ENCODE measurements around the gene TYROBP.
"Not testable (repeated sequence)": the region's sequence is repeated elsewhere in the genome, so short reads cannot be mapped to it uniquely, and the experiment has no call there.

Gene TYROBP

DNA sequence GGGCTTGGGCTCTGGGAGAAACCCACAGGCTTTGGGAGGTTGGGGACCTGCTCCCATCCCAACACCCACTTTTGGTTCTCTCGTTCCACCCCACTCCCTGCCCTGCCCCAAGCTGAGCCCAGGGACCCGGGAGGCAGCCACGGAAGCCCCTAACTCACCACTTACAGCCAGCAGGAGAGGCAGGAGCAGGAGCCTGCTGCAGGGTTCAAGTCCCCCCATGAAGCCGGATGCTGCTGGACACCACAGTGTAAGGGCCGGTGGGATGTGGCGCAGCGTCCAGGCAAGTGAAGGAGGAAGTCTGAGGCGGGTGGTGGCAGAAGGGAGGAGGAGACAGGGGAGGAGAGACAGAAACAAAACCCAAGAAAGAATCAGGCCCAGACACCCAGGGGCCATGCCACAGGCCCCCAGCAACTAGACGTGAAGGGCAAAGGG, at the start of gene TYROBP:
Gene TYROBP, minus strand, starts transcription at position 286 of the 432 bp plus-strand sequence. Its CDS starts 67 bp downstream, at position 219.
- H3K4me3 ChIP-seq (replicated peaks in 1 of 2; ENCODE audit: low read depth in 2 of 2, low read length in 2 of 2): no peak within 1 kb of the TSS
- no peak for DNase-seq (ENCODE audit: low read depth in 2 of 2)
- TF ChIP-seq, protein P1, sequence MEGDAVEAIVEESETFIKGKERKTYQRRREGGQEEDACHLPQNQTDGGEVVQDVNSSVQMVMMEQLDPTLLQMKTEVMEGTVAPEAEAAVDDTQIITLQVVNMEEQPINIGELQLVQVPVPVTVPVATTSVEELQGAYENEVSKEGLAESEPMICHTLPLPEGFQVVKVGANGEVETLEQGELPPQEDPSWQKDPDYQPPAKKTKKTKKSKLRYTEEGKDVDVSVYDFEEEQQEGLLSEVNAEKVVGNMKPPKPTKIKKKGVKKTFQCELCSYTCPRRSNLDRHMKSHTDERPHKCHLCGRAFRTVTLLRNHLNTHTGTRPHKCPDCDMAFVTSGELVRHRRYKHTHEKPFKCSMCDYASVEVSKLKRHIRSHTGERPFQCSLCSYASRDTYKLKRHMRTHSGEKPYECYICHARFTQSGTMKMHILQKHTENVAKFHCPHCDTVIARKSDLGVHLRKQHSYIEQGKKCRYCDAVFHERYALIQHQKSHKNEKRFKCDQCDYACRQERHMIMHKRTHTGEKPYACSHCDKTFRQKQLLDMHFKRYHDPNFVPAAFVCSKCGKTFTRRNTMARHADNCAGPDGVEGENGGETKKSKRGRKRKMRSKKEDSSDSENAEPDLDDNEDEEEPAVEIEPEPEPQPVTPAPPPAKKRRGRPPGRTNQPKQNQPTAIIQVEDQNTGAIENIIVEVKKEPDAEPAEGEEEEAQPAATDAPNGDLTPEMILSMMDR (IDR thresholded peaks at IDR 0.05; ENCODE audit: low read depth, low read length): no peak

DNA sequence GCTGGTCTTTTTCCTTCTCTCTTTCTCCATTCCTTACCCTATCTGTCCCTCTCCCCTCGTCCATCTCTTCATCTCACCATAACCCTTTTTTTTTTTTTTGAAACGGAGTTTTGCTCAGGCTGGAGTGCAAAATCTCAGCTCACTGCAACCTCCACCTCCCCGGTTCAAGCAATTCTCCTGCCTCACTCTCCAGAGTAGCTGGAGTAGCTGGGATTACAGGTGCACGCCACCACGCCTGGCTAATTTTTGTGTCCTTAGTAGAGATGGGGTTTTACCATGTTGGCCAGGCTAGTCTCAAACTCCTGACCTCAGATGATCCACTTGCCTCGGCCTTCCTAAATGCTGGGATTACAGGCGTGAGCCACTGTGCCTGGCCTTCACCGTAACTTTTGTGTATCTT, 49.3 kb upstream of the TYROBP start:
- DNase-seq (ENCODE audit: low read depth in 2 of 2); H3K4me3 ChIP-seq (replicated peaks in 1 of 2; ENCODE audit: low read depth in 2 of 2, low read length in 2 of 2): not testable (repeated sequence)

DNA sequence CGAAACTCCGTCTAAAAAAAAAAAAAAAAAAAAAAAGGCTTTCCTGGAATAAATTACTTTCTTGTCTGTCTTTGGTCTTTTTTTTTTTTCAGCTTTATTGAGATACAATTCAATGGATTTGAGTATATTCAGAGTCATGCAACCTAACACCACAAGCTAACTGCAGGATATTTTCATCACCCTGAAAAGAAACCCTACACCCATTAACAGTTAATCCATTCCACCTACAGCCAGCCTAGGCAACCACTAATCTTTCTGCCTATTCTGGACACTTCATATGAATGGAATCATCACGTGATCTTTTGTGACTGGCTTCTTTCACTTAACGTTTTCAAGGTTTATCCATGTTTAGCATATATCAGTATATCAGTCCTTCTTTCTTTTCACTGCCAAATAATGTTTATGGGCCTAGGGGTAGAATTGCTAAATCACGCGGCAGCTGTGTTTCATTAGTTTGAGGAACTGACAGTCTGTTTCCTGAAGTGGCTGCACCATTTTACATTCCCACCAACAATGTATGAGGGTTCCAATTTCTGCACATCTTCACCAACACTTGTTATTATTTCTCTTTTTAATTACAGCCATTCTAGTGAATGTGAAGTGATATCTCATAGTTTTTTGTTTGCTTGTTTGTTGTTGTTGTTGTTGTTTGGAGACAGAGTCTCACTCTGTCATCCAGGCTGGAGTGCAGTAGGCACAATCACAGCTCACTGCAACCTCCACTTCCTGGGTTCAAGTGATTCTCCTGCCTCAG, 48.0 kb upstream of the TYROBP start:
- H3K4me3 ChIP-seq (replicated peaks in 1 of 2; ENCODE audit: low read depth in 2 of 2, low read length in 2 of 2): no peak overlapping the region
- DNase-seq (ENCODE audit: low read depth in 2 of 2): no peak
- TF ChIP-seq, protein P1 (IDR thresholded peaks at IDR 0.05; ENCODE audit: low read depth, low read length): no peak

DNA sequence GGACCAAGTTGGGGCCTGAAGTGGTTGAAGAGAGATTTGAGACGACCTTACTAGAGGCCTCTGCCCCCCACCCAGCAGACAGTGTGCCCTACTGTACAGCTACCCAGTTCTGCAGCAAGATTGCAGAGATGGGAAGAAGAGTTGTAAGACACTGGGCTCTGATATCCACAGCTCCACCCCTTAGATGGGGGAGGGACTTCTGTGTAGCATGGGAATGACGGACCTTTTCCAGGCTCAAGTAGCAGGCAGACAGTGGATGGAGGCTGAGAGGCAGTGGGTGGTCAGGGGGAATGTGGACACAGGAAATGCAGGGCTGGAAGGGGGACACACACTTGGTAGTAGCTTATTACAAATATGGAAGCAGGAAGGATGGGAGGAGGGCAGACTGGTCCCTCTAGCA, 41.0 kb upstream of the TYROBP start:
- no peak for DNase-seq (ENCODE audit: low read depth in 2 of 2)
- no peak overlapping the region for H3K4me3 ChIP-seq (replicated peaks in 1 of 2; ENCODE audit: low read depth in 2 of 2, low read length in 2 of 2)
- TF ChIP-seq, protein P1 (IDR thresholded peaks at IDR 0.05; ENCODE audit: low read depth, low read length): no peak

DNA sequence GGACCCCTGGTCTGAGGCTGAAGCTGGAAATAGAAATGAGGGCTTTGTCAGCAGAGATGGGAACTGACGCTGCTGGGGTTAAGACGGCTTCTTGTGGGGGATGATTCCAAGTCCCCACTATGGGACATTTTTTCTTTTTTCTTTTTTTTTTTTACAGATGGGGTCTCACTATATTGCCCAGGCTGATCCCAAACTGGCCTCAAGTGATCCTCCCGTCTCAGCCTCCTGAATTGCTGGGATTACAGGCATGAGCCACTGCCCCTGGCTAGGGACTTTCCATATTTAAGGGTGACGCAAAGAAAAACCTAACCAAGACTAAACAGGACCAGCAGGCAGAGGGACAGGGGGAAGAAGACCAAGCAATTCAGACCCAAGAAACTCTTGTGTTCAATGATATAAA, 38.1 kb upstream of the TYROBP start:
- TF ChIP-seq, protein P1 (IDR thresholded peaks at IDR 0.05; ENCODE audit: low read depth, low read length): no peak
- no peak overlapping the region for H3K4me3 ChIP-seq (replicated peaks in 1 of 2; ENCODE audit: low read depth in 2 of 2, low read length in 2 of 2)
- DNase-seq (ENCODE audit: low read depth in 2 of 2): no peak

DNA sequence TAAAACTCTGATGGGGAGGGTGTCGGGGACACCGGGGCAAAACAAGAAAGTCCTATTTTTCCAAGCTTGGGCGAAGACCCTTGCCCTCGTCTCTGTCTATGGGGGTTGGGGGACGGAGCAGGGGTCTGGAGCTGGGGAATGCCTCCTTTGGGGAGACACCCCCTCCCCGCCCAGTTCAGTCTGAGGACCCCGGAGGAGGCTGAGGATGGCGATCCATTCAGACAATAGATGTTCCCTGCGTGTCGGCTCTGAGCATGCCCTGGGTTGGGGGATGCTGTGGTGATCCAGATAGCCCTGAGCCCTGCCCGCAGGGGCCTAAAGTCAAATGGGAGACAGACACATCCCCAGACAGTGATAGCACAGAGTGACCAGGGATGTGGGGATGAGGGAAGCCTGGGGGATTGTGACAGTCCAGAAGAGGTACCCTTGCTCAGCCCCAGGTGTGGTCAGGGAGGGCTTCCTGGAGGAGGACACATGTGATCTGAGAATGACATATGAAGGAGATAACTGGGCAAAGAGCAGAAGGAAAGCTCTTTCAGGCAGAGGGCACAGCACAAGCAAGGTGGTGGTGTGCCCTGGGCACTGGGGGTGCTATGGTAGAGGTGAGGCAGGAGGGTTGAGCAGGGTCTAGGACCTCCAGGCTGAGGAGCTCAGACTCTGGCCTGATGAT, 37.2 kb upstream of the TYROBP start:
- no peak overlapping the region for H3K4me3 ChIP-seq (replicated peaks in 1 of 2; ENCODE audit: low read depth in 2 of 2, low read length in 2 of 2)
- TF ChIP-seq, protein P1 (IDR thresholded peaks at IDR 0.05; ENCODE audit: low read depth, low read length): no peak
- no peak for DNase-seq (ENCODE audit: low read depth in 2 of 2)

DNA sequence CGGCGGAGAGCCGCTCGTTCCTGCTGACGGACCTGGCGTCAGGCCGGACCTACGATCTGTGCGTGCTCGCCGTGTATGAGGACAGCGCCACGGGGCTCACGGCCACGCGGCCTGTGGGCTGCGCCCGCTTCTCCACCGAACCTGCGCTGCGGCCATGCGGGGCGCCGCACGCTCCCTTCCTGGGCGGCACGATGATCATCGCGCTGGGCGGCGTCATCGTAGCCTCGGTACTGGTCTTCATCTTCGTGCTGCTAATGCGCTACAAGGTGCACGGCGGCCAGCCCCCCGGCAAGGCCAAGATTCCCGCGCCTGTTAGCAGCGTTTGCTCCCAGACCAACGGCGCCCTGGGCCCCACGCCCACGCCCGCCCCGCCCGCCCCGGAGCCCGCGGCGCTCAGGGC, 36.5 kb upstream of the TYROBP start:
- TF ChIP-seq, protein P1 (IDR thresholded peaks at IDR 0.05; ENCODE audit: low read depth, low read length): no peak
- H3K4me3 ChIP-seq (replicated peaks in 1 of 2; ENCODE audit: low read depth in 2 of 2, low read length in 2 of 2): no peak overlapping the region
- DNase-seq (ENCODE audit: low read depth in 2 of 2): no peak
